Loucy (cell line): Measurements from ENCODE around the gene NLRC3.

Experiments
- H2AFZ ChIP-seq: fragments of 200-600 bp; sonication (generic); 2 replicates; pipeline ENCODE4 v1.6.0; 2016; ENCODE audit warnings: antibody characterized with exemption, mild to moderate bottlenecking, low read length, moderate library complexity
- H3F3A ChIP-seq: fragments of 200-600 bp; 2 replicates; pipeline ENCODE4 v1.6.0; 2016; ENCODE audit warnings: antibody characterized with exemption, low read depth, mild to moderate bottlenecking
- H3K27me3 ChIP-seq: fragments of 200-600 bp; sonication (generic); 2 replicates; pipeline ENCODE4 v1.6.1; 2014; ENCODE audit warnings: low read length, mild to moderate bottlenecking; ENCODE audit not compliant: insufficient read depth, poor library complexity, severe bottlenecking
- H3K36me3 ChIP-seq: fragments of 200-600 bp; sonication (generic); 2 replicates; pipeline ENCODE4 v1.6.1; 2016; ENCODE audit warnings: low read length; ENCODE audit not compliant: insufficient read depth
- H3K4me1 ChIP-seq: fragments of 200-600 bp; sonication (generic); 2 replicates; pipeline ENCODE4 v1.5.1; 2014; ENCODE audit warnings: low read length, mild to moderate bottlenecking; ENCODE audit not compliant: insufficient read depth, poor library complexity, severe bottlenecking
- H3K4me2 ChIP-seq: fragments of 200-600 bp; sonication (generic); 2 replicates; pipeline ENCODE4 v1.6.0; 2014; ENCODE audit warnings: antibody characterized with exemption, low read length, low read depth, mild to moderate bottlenecking; ENCODE audit not compliant: poor library complexity, severe bottlenecking
- H3K4me3 ChIP-seq: fragments of 200-600 bp; sonication (generic); 2 replicates; pipeline ENCODE4 v1.5.1; 2014; ENCODE audit warnings: low read length, mild to moderate bottlenecking, mixed read lengths; ENCODE audit not compliant: poor library complexity, severe bottlenecking
- H3K79me2 ChIP-seq: fragments of 200-600 bp; sonication (generic); 2 replicates; pipeline ENCODE4 v1.6.1; 2014; ENCODE audit warnings: low read length; ENCODE audit not compliant: insufficient read depth
- H3K9ac ChIP-seq: fragments of 200-600 bp; sonication (generic); 2 replicates; pipeline ENCODE4 v1.6.0; 2014; ENCODE audit warnings: mild to moderate bottlenecking, low read depth, low read length, moderate library complexity; ENCODE audit not compliant: poor library complexity, severe bottlenecking
- H3K9me2 ChIP-seq: fragments of 200-600 bp; sonication (generic); replicated peaks from 2 replicates; pipeline ENCODE4 v1.6.1; 2016; ENCODE audit warnings: low read depth, low read length, mixed read lengths
- H3K9me3 ChIP-seq: fragments of 200-600 bp; sonication (generic); 2 replicates; pipeline ENCODE4 v1.6.1; 2014; ENCODE audit warnings: mild to moderate bottlenecking, antibody characterized with exemption, low read length, low read depth; ENCODE audit not compliant: insufficient read depth
- H4K20me1 ChIP-seq: fragments of 200-600 bp; sonication (generic); 2 replicates; pipeline ENCODE4 v1.6.0; 2014; ENCODE audit warnings: antibody characterized with exemption, low read length, mild to moderate bottlenecking; ENCODE audit not compliant: insufficient read depth, poor library complexity, severe bottlenecking
- CTCF ChIP-seq: fragments of 200-600 bp; sonication (generic); conservative IDR thresholded peaks from 2 replicates; pipeline ENCODE4 v1.5.1; 2014; ENCODE audit warnings: mild to moderate bottlenecking, antibody characterized with exemption, low read length
- EZH2phosphoT487 ChIP-seq: fragments of 200-600 bp; IDR thresholded peaks from 2 replicates; pipeline ENCODE4 v1.6.1; 2018; ENCODE audit warnings: antibody characterized with exemption, mild to moderate bottlenecking, moderate library complexity, borderline replicate concordance

Gene NLRC3

GRCh38 chr16:3589991-3590701 is 12.9 kb upstream of the NLRC3 start:
- Histone ChIP-seq H3K4me1 (no peaks in the 10 kb centered on the region), H3K9ac (no peak overlapping the region), H3K9me3 (no peaks in the 10 kb centered on the region), H3K27me3 (no peaks in the 10 kb centered on the region), H3K36me3 (no peaks in the 10 kb centered on the region), H3K9me2 (no peaks in the 10 kb centered on the region), H3K4me2 (no peak overlapping the region), H4K20me1 (no peaks in the 10 kb centered on the region), H3K4me3 (no peak overlapping the region), H2AFZ (no peak overlapping the region), H3K79me2 (no peaks in the 10 kb centered on the region), H3F3A (no peaks in the 10 kb centered on the region)
- TF ChIP-seq CTCF (no peak), EZH2phosphoT487 (no peak)

- no peak overlapping the region for H3K9ac ChIP-seq
- no peaks in the 10 kb centered on the region for H3K36me3 ChIP-seq
- no peak for TF ChIP-seq EZH2phosphoT487
- TF ChIP-seq CTCF: no peak
These were observed 12.3 kb upstream of the NLRC3 start for GRCh38 chr16:3589441-3589921.

GRCh38 chr16:3589001-3589400 is 11.8 kb upstream of the NLRC3 start:
- Histone ChIP-seq H3F3A (no peaks in the 10 kb centered on the region), H4K20me1 (no peaks in the 10 kb centered on the region)

More at GRCh38 chr16:3589441-3589921, 12.3 kb upstream of the NLRC3 start:
- no peak overlapping the region for H2AFZ ChIP-seq
- no peaks in the 10 kb centered on the region for H3K4me1 ChIP-seq
- H3K27me3 ChIP-seq: no peaks in the 10 kb centered on the region
- no peak overlapping the region for H3K4me2 ChIP-seq
- H4K20me1 ChIP-seq: no peaks in the 10 kb centered on the region
- no peak overlapping the region for H3K4me3 ChIP-seq
- H3K9me2 ChIP-seq: no peaks in the 10 kb centered on the region
- no peaks in the 10 kb centered on the region for H3F3A ChIP-seq
- no peaks in the 10 kb centered on the region for H3K9me3 ChIP-seq
- H3K79me2 ChIP-seq: no peaks in the 10 kb centered on the region

More at GRCh38 chr16:3589001-3589400, 11.8 kb upstream of the NLRC3 start:
- no peak overlapping the region for H3K4me3 ChIP-seq
- TF ChIP-seq EZH2phosphoT487: no peak
- no peak for TF ChIP-seq CTCF
- no peak overlapping the region for H3K4me2 ChIP-seq
- no peaks in the 10 kb centered on the region for H3K9me3 ChIP-seq
- no peak overlapping the region for H2AFZ ChIP-seq
- no peaks in the 10 kb centered on the region for H3K79me2 ChIP-seq
- H3K4me1 ChIP-seq: no peaks in the 10 kb centered on the region
- no peak overlapping the region for H3K9ac ChIP-seq
- H3K27me3 ChIP-seq: no peaks in the 10 kb centered on the region
- no peaks in the 10 kb centered on the region for H3K9me2 ChIP-seq
- no peaks in the 10 kb centered on the region for H3K36me3 ChIP-seq
